Renal cortical epithelial cell (primary cell): ENCODE results near the gene ABCD3. TPM values are rescaled to one million over a fixed set of nuclear protein-coding genes. Genes with fewer than 3 reads are reported as not detected.
"Not testable (repeated sequence)": the region's sequence is repeated elsewhere in the genome, so short reads cannot be mapped to it uniquely, and the experiment has no call there.

Source experiments
- DNase-seq: peaks from one replicate; pipeline ENCODE4 v3.0.0-alpha.2; 2011; ENCODE audit warnings: low read depth
- total RNA-seq: library from RNA; depleted of rRNA; stranded (reverse); fragments of >200 nt; gene quantifications from 2 replicates; pipeline ENCODE4 v1.2.3, GENCODE V29; 2014

Gene ABCD3
- total RNA-seq, 1 donor from 2014 or later: 77.2 TPM

DNA sequence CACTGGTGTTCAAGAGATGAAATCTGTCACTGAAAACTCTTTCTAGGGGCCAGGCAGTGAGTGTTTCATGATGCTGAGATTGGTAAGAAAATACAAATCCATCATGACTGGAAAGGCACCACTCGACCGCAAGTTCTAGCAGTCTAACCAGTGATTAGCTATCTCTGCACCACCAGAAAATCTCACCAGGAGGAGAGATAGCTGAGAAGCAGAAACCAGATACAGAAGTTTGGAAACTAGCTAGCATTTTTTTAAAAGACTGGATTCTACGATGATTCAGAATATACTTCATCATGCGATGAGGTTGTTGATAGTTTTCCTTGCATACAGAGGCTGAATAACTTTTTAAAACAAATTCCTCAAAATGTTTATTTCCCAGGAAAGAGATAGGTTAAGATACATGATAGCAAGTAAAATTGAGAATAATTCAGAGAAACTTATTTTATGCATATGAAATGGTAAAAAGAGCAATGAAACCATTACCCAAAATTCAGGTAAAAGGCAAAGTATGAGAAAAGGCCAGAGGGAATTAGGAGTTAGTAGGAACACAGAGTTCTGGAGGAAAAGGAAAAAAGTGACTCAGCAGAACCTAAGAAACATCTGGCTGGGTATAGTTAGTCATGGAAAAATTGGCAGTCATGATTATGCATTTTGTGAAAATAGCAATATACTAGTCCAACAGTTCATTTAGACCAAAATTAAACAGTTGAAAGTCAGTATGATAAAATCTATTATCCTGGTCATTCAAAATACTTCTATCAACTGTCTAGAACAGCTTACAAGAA lies 126.7 kb downstream of the ABCD3 start:
- peak; percentile 61 for DNase-seq

DNA sequence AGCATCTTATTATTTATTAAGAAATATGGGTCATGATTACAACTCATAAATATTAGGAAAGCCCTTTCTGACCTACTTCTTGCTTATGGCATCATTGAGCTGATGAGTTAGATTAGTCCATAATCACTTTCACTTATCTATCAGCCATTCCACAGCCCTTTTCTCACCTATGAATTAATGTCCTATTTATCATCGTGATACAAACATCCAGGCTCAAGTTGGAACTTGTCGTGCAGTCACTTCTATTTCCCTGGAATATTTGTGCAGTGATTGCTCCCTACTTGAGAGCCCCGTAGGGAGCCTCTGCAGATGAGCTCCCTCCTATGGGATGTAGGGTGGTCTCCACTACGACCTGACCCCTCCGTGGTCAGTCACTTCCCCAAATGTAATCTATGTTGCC lies 131.5 kb downstream of the ABCD3 start:
- no peak for DNase-seq

DNA sequence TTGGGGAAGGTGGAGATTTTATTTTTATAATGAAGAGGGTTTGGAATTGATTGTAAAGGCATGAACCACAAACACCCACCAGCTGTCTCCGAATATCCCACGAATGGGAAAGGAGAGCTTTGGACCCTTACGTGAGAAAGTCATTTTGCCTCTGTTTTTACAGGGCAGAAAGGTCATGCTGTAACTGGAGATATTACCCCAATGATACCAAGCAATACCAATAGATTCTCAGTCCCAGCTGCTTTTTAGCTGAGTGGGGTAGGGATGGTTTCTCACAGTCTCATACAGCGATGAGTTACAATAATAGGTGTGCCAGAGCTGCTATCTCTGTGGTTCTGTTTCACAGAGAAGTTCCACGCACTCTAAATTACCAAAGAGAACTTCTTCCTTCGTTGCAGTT lies 132.2 kb downstream of the ABCD3 start:
- DNase-seq: no peak

DNA sequence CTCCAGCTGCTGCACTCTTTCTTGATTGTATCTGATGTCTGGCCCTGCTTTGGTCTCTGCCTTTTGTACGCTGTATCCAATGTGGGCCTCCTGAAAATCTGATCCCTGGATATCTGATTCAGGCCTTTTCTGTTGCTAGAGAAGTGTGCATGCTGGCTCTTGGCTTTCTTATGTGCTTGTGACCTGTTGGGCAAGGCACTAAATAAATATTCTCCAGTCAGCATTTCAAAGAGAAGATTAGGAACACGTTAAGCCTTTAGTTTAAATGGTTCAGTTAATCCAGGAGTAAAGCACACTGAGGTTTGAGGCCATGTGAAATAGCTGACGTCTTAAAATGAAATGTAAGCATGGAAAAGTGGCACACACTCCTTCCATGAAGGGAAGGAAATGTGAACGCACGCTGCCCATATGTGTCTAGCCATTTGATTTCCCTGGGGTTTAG lies 132.6 kb downstream of the ABCD3 start:
- DNase-seq: no peak

DNA sequence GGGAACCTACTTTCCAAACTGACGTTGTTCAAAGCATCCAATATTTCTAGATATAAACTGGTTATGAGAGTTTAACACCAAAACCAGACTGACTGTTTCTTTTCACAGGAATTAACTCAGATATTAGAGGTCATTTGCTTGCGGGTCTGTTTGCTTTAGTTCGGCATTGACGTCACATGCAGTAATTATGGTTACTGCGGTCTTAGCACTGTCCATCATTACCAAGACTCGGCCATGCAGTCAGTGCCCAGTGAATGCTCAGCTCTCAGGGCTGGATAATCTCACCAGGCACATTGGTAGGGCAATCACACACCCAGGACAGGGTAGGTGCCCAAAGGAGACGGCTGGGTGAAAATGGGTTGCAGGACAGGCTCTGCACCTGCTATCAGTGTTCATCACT lies 133.3 kb downstream of the ABCD3 start:
- DNase-seq: no peak

DNA sequence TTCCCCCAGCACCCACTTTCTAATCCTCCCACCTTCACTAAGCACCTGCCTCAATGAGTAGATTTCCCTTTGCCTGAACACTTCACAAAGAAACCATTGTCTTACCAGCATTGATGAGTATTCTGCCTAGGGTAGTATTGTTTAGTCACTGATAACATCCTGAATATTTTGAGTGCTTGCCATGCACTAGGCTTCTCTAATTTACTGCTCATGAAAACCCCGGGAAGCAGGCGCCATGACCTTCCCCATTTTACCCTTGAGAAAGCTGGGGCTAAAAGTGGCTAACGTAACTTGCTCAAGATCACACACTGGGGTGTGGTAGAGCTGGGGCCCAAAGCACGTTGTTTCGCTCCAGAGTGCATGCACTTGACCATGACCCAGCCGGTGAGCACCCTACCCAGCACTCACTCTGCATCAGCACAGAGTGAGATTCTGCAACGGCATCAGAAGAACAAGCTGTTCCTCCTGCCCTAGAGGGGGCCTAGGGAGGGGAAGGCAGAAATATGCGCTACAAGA lies 133.9 kb downstream of the ABCD3 start:
- DNase-seq: peak; percentile 23

DNA sequence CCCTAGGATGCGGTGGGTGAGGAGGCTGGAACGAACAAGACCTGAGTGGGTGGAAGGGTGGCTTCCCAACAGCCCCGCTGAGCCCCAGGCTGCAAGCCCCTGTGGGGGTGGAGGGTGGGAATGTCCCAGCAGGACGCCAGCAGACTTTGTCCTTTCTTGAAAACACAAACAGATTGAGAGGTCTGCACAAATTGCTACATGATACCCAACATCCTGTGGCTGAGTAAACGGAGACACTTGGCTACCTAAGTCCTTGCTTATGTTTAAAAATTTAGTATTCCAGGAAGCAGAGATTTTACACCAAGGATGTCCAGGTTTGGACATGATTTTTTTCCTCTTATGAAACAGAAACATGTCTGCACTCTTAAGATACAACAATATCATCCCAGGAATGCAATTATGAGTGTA lies 135.1 kb downstream of the ABCD3 start:
- peak; percentile 31 for DNase-seq

DNA sequence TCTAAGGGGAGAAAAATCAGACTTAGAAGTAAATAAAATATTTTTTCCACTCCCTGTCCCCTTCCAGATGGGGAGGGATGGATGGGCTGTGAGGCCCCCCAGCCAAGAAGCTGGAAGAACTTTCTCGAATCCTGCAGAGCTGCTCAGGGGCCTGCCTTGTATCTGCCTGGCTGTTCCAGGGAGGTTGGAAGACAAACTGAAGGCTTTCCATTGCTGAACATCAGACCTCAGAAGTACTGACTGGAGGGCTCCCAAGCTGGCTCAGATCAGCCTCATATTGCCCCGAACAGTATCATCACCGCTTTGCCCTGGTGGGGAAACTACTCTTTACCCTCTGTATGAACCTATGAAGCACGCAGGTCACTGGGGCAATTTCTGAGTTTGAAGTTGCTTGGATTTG lies 135.7 kb downstream of the ABCD3 start:
- DNase-seq: no peak

DNA sequence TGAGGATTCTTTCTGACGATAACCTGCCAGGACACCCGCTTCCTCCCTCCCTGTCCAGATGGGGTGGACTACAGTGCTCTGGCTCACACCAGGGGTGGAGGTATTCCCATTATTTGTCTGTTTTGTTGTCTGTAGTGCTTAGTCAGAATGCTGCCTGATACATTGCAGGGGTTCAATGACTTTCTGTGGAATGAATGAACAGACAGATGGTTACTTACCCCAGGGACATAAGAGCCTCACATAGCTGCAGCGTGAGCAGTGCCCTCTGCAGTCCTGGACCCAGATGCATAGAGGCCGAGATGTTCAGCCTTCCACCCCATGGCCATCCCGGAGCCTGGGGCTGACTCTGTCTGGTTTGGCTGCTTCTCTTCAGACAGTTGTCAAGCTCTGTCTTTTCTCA lies 136.4 kb downstream of the ABCD3 start:
- no peak for DNase-seq

DNA sequence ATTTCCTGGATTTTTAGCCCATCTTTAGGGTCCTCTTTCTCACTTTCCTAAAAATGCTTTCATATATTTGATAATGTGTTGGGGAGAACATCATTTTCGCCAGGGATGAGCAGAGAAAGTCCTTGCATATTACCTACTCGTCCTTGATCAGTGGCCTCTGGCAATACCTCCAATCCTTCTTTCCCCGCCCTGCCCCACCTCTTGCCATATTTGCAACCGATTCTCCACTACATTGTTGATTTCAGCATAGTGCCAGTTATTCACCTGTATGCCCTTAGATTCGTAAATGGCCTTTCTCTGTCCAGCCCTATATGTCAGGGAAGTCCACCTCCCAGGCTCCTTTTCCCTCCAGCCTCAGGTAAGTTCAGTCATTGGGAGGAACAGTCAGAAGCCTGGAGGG lies 136.9 kb downstream of the ABCD3 start:
- no peak for DNase-seq

DNA sequence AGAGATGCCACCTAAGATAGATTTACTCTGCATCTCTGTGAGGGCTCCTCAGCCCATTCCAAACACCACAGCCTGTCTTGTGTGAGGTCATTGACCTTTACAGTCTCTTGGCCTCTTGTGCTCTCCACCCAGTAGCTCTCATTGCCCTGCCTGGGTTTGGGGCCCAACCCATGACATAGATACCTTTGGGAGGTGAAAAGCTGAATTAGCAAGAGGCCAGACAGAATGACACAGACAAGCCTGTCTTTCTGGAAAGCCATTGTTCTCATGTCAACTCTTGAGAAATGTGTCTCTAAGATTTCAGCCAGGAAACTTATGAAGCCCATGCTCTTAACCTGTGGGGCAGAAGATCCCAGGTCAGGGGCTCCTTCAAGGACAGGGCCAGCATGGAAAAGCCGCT lies 141.7 kb downstream of the ABCD3 start:
- no peak for DNase-seq

DNA sequence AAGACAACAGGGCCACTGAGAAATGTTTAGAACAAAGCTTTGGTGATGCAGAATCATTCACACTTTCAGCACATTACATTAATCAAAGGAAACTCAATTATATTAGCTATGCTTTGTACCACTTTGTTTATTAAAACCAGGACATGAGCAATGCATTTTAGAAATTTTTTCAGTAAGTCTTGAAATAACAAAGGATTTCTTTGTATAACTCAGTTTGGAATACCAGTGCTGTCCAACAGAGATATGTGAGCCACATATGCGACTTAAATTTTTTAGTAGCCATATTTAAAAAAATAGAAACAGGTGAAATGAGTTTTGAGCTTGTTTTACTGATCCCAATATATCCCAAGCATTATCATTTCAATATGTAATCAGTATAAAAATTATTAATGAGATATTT lies 142.1 kb downstream of the ABCD3 start:
- DNase-seq: no peak

DNA sequence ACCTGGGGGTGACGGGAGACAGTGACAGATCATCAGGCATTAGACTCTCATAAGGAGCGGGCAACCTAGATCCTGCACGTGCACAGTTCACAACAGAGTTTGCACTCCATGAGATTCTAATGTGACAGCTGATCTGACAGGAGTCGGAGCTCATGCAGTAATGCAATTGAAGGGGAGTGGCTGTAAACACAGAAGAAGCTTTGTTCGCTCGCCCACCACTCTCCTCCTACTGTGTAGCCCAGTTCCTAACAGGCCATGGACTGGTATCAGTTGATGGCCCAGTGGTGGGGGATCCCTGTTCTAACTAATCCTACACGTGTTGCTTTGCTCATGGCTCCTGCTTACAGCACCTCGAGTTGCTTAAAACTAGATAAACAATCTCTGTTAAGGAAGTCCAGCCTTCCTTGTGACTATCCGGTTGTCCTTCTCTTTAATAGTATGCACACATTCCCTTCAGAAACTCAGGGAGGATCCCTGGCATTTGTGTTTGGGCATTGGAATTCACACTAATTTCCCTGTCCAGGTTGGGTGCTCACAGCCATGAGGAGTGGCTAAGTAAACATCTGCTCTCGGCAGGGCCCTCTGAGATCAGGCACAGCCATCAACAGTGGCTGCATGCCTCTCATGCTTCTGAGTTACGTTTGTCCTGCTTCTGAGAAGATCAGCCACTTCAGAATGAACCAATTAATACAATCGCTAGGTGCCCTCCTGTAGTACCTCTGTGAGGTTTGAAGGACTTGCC lies 144.5 kb downstream of the ABCD3 start:
- DNase-seq: peak; percentile 81

DNA sequence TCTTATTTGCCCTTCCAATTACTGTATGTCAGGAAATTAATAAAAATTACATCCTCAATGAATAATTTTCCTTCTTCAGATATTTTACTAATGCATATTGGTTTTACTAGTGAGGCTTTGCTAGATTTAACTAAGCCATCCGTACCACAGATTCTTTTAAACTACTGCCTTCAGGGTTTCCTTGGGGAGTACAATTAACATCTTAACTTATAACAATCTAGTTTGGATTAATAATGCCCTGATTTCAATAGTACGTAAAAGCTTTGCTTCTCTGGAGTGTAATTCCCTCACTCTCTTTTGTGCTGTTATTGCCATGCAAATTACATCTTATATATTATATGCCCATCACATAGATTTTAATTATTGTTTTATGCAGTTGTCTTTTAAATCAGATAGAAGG lies 147.7 kb downstream of the ABCD3 start:
- DNase-seq: no peak

DNA sequence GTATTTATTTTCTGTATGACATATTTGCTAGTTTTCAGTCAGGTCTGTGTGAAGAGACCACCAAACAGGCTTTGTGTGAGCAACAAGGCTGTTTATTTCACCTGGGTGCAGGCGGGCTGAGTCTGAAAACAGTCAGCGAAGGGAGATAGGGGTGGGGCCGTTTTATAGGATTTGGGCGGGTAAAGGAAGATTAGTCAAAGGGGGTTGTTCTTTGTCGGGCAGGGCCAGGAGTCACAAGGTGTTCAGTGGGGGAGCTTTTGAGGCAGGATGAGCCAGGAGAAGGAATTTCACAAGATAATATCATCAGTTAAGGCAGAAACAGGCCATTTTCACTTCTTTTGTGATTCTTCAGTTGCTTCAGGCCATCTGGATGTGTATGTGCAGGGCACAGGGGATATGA lies 148.2 kb downstream of the ABCD3 start:
- not testable (repeated sequence) for DNase-seq

DNA sequence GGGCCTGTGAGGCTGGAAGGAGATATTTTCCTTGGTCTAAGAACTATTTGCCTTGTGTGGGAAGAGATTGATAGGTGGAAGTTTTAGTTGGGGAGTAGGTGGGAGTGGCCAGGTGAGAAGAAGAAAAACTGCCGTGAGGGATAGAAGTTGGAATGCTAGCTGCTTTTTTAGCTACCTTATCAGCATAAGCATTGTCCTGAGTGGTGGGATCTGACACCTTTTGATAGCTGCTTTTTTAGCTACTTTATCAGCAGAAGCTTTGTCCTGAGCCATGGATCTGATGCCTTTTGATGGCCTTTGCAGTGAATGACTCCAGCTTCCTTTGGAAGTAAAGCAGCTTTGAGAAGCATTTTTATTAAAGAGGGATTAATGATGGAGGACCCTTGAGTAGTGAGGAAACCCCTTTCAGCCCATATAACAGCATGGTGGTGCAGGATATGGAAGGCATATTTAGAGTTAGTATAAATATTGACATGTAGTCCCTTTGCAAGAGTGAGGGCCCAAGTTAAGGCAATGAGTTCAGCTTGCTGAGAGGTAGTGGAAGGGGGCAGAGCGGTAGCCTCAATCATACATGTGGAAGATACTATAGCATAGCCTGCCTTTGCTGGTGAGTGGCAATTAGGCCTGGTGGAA lies 149.9 kb downstream of the ABCD3 start:
- DNase-seq: not testable (repeated sequence)

Other genes starting within 250 kb of the ABCD3 start
- 250 and 285 TPM in 2 replicates for gene ARHGAP29, start 180.8 kb upstream of the ABCD3 start, total RNA-seq
- gene F3, start 123.4 kb downstream of the ABCD3 start, total RNA-seq: 5.8 and 118 TPM in 2 replicates